ENCODE results near the gene FAM20A.

The FAM20A gene

GRCh38 chr17:68556551-68556950, 44.6 kb downstream of the FAM20A start:
- no peak for DNase-seq (ENCODE audit: low spot score)
- TF ChIP-seq, protein P1, sequence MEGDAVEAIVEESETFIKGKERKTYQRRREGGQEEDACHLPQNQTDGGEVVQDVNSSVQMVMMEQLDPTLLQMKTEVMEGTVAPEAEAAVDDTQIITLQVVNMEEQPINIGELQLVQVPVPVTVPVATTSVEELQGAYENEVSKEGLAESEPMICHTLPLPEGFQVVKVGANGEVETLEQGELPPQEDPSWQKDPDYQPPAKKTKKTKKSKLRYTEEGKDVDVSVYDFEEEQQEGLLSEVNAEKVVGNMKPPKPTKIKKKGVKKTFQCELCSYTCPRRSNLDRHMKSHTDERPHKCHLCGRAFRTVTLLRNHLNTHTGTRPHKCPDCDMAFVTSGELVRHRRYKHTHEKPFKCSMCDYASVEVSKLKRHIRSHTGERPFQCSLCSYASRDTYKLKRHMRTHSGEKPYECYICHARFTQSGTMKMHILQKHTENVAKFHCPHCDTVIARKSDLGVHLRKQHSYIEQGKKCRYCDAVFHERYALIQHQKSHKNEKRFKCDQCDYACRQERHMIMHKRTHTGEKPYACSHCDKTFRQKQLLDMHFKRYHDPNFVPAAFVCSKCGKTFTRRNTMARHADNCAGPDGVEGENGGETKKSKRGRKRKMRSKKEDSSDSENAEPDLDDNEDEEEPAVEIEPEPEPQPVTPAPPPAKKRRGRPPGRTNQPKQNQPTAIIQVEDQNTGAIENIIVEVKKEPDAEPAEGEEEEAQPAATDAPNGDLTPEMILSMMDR (IDR thresholded peaks at IDR 0.05; ENCODE audit: extremely low read depth, insufficient read depth, missing control alignments) = no peak
- in situ Hi-C loops (cut with MboI; ENCODE audit: low pct_unique_long_range_greater_than_20kb, low sequenced_read_pairs, unreplicated experiment) = loop anchor here (25.0 kb wide), 1 partner anchor 181 kb away; no protein-coding TSS in a partner anchor

DNA sequence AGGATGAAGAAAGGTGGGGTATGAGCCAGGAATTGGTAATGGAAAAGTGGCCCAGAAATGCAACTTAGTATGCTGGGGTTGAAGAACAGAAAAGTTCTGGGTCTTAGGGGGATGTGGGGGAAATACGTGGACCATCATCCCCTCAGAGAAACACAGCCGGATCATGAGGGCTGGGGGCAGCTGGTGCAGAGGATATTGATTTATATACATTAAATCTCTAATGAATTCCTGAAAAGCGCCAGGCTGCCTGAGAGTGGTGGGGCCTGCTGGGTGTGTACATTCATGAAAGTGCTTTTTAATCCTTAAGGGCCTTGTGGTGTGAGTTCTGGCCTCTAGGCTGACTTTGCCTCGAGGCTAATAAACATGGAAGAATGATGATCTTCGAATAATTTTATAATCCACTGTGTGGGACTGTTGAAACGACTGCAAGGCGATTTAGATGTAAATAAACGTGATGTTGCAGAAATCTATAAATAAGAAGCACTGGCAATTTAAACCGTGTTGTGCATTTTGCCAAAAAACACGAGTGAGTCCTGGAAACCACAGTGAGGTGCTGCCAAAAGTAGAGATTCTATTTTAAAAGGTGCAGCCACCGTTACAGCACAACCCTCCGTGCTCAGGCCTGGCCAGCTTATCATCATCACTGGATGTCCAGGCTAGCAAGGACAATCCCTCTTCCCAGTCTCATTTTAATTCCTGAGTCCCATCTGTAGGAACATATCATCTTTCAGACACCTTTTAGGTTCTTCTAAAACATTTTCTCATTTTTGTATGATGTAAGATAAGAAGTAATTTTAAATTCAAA, 56.9 kb downstream of the FAM20A start:
- TF ChIP-seq, protein P1 (IDR thresholded peaks at IDR 0.05; ENCODE audit: extremely low read depth, insufficient read depth, missing control alignments) = no peak
- no peak for DNase-seq (ENCODE audit: low spot score)
- in situ Hi-C loops (cut with MboI; ENCODE audit: low pct_unique_long_range_greater_than_20kb, low sequenced_read_pairs, unreplicated experiment) = loop anchor here (25.0 kb wide), 1 partner anchor 693 kb away; the partner anchor contains the start of gene ABCA10

- in situ Hi-C loops (cut with MboI; ENCODE audit: low pct_unique_long_range_greater_than_20kb, low sequenced_read_pairs, unreplicated experiment) = loop anchor here (25.0 kb wide), 1 partner anchor 694 kb away; the partner anchor contains the start of gene ABCA10
- no peak for DNase-seq (ENCODE audit: low spot score)
- TF ChIP-seq, protein P1 (IDR thresholded peaks at IDR 0.05; ENCODE audit: extremely low read depth, insufficient read depth, missing control alignments) = no peak
Observed at GRCh38 chr17:68542698-68543463, 58.3 kb downstream of the FAM20A start.

GRCh38 chr17:68541816-68542215, 59.4 kb downstream of the FAM20A start:
- TF ChIP-seq, protein P1 (IDR thresholded peaks at IDR 0.05; ENCODE audit: extremely low read depth, insufficient read depth, missing control alignments) = no peak
- in situ Hi-C loops (cut with MboI; ENCODE audit: low pct_unique_long_range_greater_than_20kb, low sequenced_read_pairs, unreplicated experiment) = loop anchor here (25.0 kb wide), 1 partner anchor 695 kb away; the partner anchor contains the start of gene ABCA10
- DNase-seq (ENCODE audit: low spot score) = no peak

- TF ChIP-seq, protein P1 (IDR thresholded peaks at IDR 0.05; ENCODE audit: extremely low read depth, insufficient read depth, missing control alignments) = no peak
- in situ Hi-C loops (cut with MboI; ENCODE audit: low pct_unique_long_range_greater_than_20kb, low sequenced_read_pairs, unreplicated experiment) = loop anchor here (25.0 kb wide), 1 partner anchor 696 kb away; the partner anchor contains the start of gene ABCA10
- DNase-seq (ENCODE audit: low spot score) = no peak
Observed at GRCh38 chr17:68540981-68541380, 60.2 kb downstream of the FAM20A start.

Data from GM13977 (cell line).